Liver (tissue), 3 donors: ENCODE measurements around the gene SAMD5.

Experiments
- EGR1 ChIP-seq, 2 donors: IDR thresholded peaks; 2 replicates each; pipeline ENCODE4 v1.6.1; 2016 to 2018; ENCODE audit warnings: antibody characterized with exemption in 2 of 2, low read depth in 2 of 2
- FOXA1 ChIP-seq: IDR thresholded peaks from 2 replicates; pipeline ENCODE4 v1.6.1; 2016; ENCODE audit warnings: antibody characterized with exemption
- FOXA2 ChIP-seq: IDR thresholded peaks from 2 replicates; pipeline ENCODE4 v1.6.1; 2016; ENCODE audit warnings: antibody characterized with exemption
- JUND ChIP-seq, 2 donors: IDR thresholded peaks; 2 replicates each; pipeline ENCODE4 v1.6.1; 2016; ENCODE audit warnings: antibody characterized with exemption in 2 of 2
- RAD21 ChIP-seq, 2 donors: IDR thresholded peaks; 2 replicates each; pipeline ENCODE4 v1.6.1; 2016; ENCODE audit warnings: antibody characterized with exemption in 2 of 2, mild to moderate bottlenecking in 2 of 2
- SP1 ChIP-seq: IDR thresholded peaks from 2 replicates; pipeline ENCODE4 v1.6.1; 2018; ENCODE audit warnings: antibody characterized with exemption, mild to moderate bottlenecking
- TAF1 ChIP-seq: conservative IDR thresholded peaks from 2 replicates; pipeline ENCODE4 v1.6.1; 2016; ENCODE audit warnings: antibody characterized with exemption, mild to moderate bottlenecking
- YY1 ChIP-seq: IDR thresholded peaks from 2 replicates; pipeline ENCODE4 v1.6.1; 2016; ENCODE audit warnings: antibody characterized with exemption, mild to moderate bottlenecking
- TF ChIP-seq, protein P1 (sequence below): fragments of 150-350 bp; IDR thresholded peaks from 2 replicates; pipeline ENCODE4 v1.5.1; 2017; ENCODE audit warnings: improper control_type of control experiment, low read depth, low read length; ENCODE audit not compliant: missing input control
- TF ChIP-seq, protein P2 (sequence below): IDR thresholded peaks from 2 replicates; pipeline ENCODE4 v1.6.1; 2016; ENCODE audit warnings: antibody characterized with exemption, mild to moderate bottlenecking
- TF ChIP-seq, protein P3 (sequence below): IDR thresholded peaks from 2 replicates; pipeline ENCODE4 v1.6.1; 2016; ENCODE audit warnings: antibody characterized with exemption
- TF ChIP-seq, protein P4 (sequence below): IDR thresholded peaks from 2 replicates; pipeline ENCODE4 v1.6.1; 2016; ENCODE audit warnings: antibody characterized with exemption
- TF ChIP-seq, protein P5 (sequence below): IDR thresholded peaks from 2 replicates; pipeline ENCODE4 v1.6.1; 2016; ENCODE audit warnings: antibody characterized with exemption
- donor health status: healthy.
- donor health status: healthy.

DNA sequence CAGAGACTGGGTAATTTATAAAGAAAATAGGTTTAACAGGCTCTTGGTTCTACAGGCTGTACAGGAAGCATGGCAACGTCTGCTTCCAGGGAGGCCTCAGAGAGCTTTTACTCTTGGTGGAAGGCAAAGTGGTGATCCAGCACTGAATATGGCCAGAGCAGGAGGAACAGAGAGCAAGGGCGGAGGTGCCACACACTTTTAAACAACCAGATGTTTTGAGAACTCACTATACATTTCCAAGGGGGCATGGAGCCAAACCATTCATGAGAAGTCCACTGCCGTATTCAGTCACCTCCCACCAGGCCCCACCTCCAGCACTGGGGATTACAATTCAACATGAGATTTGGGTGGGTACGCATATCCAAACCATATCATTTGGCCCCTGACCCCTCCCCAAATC is 18.7 kb downstream of the SAMD5 start:
- TF ChIP-seq SP1 (no peak), TAF1 (no peak), EGR1 (IDR thresholded peaks at IDR 0.05; ENCODE audit: low read depth in 2 of 2) (no peak), YY1 (no peak), JUND (IDR thresholded peaks at IDR 0.05) (no peak), RAD21 (IDR thresholded peaks at IDR 0.05) (no peak), FOXA1 (no peak), FOXA2 (no peak)
- TF ChIP-seq, protein P1, sequence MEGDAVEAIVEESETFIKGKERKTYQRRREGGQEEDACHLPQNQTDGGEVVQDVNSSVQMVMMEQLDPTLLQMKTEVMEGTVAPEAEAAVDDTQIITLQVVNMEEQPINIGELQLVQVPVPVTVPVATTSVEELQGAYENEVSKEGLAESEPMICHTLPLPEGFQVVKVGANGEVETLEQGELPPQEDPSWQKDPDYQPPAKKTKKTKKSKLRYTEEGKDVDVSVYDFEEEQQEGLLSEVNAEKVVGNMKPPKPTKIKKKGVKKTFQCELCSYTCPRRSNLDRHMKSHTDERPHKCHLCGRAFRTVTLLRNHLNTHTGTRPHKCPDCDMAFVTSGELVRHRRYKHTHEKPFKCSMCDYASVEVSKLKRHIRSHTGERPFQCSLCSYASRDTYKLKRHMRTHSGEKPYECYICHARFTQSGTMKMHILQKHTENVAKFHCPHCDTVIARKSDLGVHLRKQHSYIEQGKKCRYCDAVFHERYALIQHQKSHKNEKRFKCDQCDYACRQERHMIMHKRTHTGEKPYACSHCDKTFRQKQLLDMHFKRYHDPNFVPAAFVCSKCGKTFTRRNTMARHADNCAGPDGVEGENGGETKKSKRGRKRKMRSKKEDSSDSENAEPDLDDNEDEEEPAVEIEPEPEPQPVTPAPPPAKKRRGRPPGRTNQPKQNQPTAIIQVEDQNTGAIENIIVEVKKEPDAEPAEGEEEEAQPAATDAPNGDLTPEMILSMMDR: no peak
- TF ChIP-seq, protein P2, sequence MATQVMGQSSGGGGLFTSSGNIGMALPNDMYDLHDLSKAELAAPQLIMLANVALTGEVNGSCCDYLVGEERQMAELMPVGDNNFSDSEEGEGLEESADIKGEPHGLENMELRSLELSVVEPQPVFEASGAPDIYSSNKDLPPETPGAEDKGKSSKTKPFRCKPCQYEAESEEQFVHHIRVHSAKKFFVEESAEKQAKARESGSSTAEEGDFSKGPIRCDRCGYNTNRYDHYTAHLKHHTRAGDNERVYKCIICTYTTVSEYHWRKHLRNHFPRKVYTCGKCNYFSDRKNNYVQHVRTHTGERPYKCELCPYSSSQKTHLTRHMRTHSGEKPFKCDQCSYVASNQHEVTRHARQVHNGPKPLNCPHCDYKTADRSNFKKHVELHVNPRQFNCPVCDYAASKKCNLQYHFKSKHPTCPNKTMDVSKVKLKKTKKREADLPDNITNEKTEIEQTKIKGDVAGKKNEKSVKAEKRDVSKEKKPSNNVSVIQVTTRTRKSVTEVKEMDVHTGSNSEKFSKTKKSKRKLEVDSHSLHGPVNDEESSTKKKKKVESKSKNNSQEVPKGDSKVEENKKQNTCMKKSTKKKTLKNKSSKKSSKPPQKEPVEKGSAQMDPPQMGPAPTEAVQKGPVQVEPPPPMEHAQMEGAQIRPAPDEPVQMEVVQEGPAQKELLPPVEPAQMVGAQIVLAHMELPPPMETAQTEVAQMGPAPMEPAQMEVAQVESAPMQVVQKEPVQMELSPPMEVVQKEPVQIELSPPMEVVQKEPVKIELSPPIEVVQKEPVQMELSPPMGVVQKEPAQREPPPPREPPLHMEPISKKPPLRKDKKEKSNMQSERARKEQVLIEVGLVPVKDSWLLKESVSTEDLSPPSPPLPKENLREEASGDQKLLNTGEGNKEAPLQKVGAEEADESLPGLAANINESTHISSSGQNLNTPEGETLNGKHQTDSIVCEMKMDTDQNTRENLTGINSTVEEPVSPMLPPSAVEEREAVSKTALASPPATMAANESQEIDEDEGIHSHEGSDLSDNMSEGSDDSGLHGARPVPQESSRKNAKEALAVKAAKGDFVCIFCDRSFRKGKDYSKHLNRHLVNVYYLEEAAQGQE: no peak
- TF ChIP-seq, protein P3, sequence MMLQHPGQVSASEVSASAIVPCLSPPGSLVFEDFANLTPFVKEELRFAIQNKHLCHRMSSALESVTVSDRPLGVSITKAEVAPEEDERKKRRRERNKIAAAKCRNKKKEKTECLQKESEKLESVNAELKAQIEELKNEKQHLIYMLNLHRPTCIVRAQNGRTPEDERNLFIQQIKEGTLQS: no peak
- TF ChIP-seq, protein P4, sequence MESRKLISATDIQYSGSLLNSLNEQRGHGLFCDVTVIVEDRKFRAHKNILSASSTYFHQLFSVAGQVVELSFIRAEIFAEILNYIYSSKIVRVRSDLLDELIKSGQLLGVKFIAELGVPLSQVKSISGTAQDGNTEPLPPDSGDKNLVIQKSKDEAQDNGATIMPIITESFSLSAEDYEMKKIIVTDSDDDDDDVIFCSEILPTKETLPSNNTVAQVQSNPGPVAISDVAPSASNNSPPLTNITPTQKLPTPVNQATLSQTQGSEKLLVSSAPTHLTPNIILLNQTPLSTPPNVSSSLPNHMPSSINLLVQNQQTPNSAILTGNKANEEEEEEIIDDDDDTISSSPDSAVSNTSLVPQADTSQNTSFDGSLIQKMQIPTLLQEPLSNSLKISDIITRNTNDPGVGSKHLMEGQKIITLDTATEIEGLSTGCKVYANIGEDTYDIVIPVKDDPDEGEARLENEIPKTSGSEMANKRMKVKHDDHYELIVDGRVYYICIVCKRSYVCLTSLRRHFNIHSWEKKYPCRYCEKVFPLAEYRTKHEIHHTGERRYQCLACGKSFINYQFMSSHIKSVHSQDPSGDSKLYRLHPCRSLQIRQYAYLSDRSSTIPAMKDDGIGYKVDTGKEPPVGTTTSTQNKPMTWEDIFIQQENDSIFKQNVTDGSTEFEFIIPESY: no peak
- TF ChIP-seq, protein P5, sequence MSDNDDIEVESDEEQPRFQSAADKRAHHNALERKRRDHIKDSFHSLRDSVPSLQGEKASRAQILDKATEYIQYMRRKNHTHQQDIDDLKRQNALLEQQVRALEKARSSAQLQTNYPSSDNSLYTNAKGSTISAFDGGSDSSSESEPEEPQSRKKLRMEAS: no peak
